A549 treated with GW870086 at 1 μM for 4 hours (cell line): ENCODE results near the gene CARS2. TPM values are rescaled to one million over a fixed set of nuclear protein-coding genes. Genes with fewer than 3 reads are reported as not detected.

Experiments
- total RNA-seq: library from RNA; stranded (reverse); fragments of 200-300 nt; extraction: Qiagen RNA extraction; gene quantifications from 5 replicates; pipeline ENCODE4 v1.2.3, GENCODE V29; 2022; ENCODE audit warnings: low read depth

CARS2 gene, protein sequence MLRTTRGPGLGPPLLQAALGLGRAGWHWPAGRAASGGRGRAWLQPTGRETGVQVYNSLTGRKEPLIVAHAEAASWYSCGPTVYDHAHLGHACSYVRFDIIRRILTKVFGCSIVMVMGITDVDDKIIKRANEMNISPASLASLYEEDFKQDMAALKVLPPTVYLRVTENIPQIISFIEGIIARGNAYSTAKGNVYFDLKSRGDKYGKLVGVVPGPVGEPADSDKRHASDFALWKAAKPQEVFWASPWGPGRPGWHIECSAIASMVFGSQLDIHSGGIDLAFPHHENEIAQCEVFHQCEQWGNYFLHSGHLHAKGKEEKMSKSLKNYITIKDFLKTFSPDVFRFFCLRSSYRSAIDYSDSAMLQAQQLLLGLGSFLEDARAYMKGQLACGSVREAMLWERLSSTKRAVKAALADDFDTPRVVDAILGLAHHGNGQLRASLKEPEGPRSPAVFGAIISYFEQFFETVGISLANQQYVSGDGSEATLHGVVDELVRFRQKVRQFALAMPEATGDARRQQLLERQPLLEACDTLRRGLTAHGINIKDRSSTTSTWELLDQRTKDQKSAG
- 47.1 to 62.1 TPM (median 56.4 TPM) in 5 replicates for total RNA-seq

DNA sequence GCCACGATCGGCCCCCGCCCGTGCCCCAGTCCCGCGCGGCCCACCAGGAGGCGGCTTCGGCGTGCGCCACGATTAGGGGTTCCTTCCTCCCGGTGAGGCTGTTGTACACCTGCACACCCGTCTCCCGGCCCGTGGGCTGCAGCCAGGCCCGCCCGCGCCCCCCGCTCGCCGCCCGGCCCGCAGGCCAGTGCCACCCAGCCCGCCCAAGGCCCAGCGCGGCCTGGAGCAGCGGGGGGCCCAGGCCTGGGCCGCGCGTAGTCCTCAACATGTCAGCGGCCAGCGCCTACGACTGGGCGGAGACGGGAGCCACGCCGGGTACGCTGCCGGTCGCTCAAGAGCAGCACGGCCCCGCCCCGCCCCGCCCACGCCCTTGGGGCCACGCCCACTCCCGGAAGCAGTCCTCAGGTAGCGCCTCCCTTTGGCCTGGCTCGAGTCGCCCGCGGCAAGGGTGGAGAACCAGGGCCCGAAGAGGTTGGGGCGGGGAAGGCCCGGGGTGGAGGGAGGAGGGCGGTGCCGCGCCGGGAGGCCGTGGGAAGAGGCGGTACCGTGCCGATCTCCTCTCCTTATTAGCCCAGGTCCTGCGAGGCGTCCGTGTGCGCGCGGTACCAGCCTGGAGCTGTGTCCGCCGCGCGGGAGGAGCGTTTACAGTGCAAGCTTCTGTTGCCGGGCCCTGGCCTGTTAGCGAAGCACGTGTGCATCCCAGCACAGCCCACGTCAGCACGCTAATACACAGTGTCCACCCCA lies at the start of gene CARS2:
TSS of gene CARS2 (minus strand) at position 291 of the 744 bp plus-strand sequence. CDS start at position 268, 23 bp downstream.

DNA sequence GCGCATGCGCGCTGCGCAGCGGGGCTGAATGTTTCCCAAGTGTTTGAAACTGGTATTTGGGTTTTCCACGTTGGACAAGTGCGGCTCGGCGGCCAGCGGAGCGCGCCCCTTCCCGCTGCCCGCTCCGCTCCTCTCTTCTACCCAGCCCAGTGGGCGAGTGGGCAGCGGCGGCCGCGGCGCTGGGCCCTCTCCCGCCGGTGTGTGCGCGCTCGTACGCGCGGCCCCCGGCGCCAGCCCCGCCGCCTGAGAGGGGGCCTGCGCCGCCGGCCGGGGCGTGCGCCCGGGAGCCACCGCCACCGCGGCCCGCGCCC lies 7.7 kb upstream of the CARS2 start, which contains the start of gene ING1:
TSS of gene ING1 (plus strand) at position 59 of the 311 bp plus-strand sequence. CDS start 450 bp downstream, outside the sequence.

GRCh38 chr13:110615322-110616102 lies 90.4 kb downstream of the CARS2 start, which contains the start of gene NAXD:
TSS of gene NAXD (plus strand) at chr13:110615545. CDS start at chr13:110615602, 57 bp downstream.

Other genes with a start within 250 kb of the CARS2 start
- gene RAB20, start 144.4 kb downstream of the CARS2 start, total RNA-seq = 1.5 to 2.1 TPM (median 1.7 TPM) in 5 replicates
- gene NAXD, start 90.6 kb downstream of the CARS2 start, total RNA-seq = 14.3 to 19.1 TPM (median 17.9 TPM) in 5 replicates
- 7.3 to 10.5 TPM (median 9.6 TPM) in 5 replicates for gene ING1, start 7.6 kb upstream of the CARS2 start, total RNA-seq
- 37.7 to 54.8 TPM (median 45.1 TPM) in 5 replicates for gene ANKRD10, start 209.0 kb upstream of the CARS2 start, total RNA-seq